PFSK-1 (cell line): ENCODE measurements around the gene NSMCE1.

ENCODE experiments used
- FOXP2 ChIP-seq: optimal IDR thresholded peaks from 2 replicates; pipeline ENCODE3; 2011; ENCODE audit warnings: borderline replicate concordance, control low read depth, inconsistent platforms; ENCODE audit not compliant: insufficient read depth; ENCODE audit errors: extremely low read length, extremely low read depth
- POLR2AphosphoS5 ChIP-seq: IDR thresholded peaks from 2 replicates; pipeline ENCODE4 v1.6.1; 2012; ENCODE audit warnings: low read depth, mild to moderate bottlenecking, control low read depth, low read length, moderate library complexity

GRCh38 chr16:27254262-27254811, 14.2 kb downstream of the NSMCE1 start:
- TF ChIP-seq POLR2AphosphoS5 (no peak), FOXP2 (no peak)
